Neural cell (in vitro differentiated cells): Measurements from ENCODE around the gene TMED8. TPM values are rescaled to one million over a fixed set of nuclear protein-coding genes. Genes with fewer than 3 reads are reported as not detected.

Experiments
- H2AFZ ChIP-seq: fragments of 200-600, 300-800 bp; sonication (generic), shearing (Covaris generic); 2 replicates; pipeline ENCODE4 v1.6.0; 2014; ENCODE audit warnings: low read depth, mild to moderate bottlenecking, antibody characterized with exemption, low read length, moderate library complexity
- H3F3A ChIP-seq: fragments of 200-600 bp; shearing (Covaris generic); 2 replicates; pipeline ENCODE4 v1.6.1; 2016; ENCODE audit warnings: mild to moderate bottlenecking, moderate library complexity, mixed read lengths, antibody characterized with exemption, low read length; ENCODE audit not compliant: insufficient read depth, poor library complexity, severe bottlenecking
- H3K27ac ChIP-seq: fragments of 200-600, 300-800 bp; sonication (generic), shearing (Covaris generic); 2 replicates; pipeline ENCODE4 v1.5.1; 2014; ENCODE audit warnings: mild to moderate bottlenecking, low read length, moderate library complexity
- H3K27me3 ChIP-seq: fragments of 300-800, 200-600 bp; sonication (generic), shearing (Covaris generic); 2 replicates; pipeline ENCODE4 v1.6.0; 2014; ENCODE audit warnings: mild to moderate bottlenecking, low read depth, low read length, moderate library complexity; ENCODE audit not compliant: insufficient read depth
- H3K36me3 ChIP-seq: fragments of 300-800, 200-600 bp; sonication (generic), shearing (Covaris generic); 2 replicates; pipeline ENCODE4 v1.5.1; 2014; ENCODE audit warnings: mild to moderate bottlenecking, antibody characterized with exemption, low read length, moderate library complexity; ENCODE audit not compliant: insufficient read depth
- H3K4me2 ChIP-seq: fragments of 300-800, 200-600 bp; sonication (generic), shearing (Covaris generic); 2 replicates; pipeline ENCODE4 v1.6.0; 2014; ENCODE audit warnings: mild to moderate bottlenecking, low read length
- H3K4me3 ChIP-seq: fragments of 300-800, 200-600 bp; sonication (generic), shearing (Covaris generic); 2 replicates; pipeline ENCODE4 v1.5.1; 2014; ENCODE audit warnings: mild to moderate bottlenecking, low read length, moderate library complexity
- H3K79me2 ChIP-seq: fragments of 200-600 bp; shearing (Covaris generic); replicated peaks from 2 replicates; pipeline ENCODE4 v1.6.0; 2014; ENCODE audit warnings: mild to moderate bottlenecking, low read length, moderate library complexity; ENCODE audit not compliant: insufficient read depth
- H3K9ac ChIP-seq: fragments of 300-800, 200-600 bp; sonication (generic), shearing (Covaris generic); 2 replicates; pipeline ENCODE4 v1.6.1; 2016; ENCODE audit warnings: mild to moderate bottlenecking, low read length, mixed read lengths
- H3K9me2 ChIP-seq: fragments of 200-600 bp; shearing (Covaris generic); 2 replicates; pipeline ENCODE4 v1.6.1; 2016; ENCODE audit warnings: mild to moderate bottlenecking, low read length, mixed read lengths; ENCODE audit not compliant: insufficient read depth
- H3K9me3 ChIP-seq: fragments of 200-600, 300-800 bp; sonication (generic), shearing (Covaris generic); 2 replicates; pipeline ENCODE4 v1.6.1; 2016; ENCODE audit warnings: mild to moderate bottlenecking, mixed run types, low read length, moderate library complexity, mixed read lengths
- H4K20me1 ChIP-seq: fragments of 200-600 bp; shearing (Covaris generic); 2 replicates; pipeline ENCODE4 v1.6.1; 2016; ENCODE audit warnings: mild to moderate bottlenecking, mixed run types; ENCODE audit not compliant: insufficient read depth
- CTCF ChIP-seq: fragments of 450-650 bp; IDR thresholded peaks from 2 replicates; pipeline ENCODE4 v1.5.1; 2014; ENCODE audit warnings: antibody characterized with exemption, mild to moderate bottlenecking, moderate library complexity; ENCODE audit not compliant: poor library complexity, severe bottlenecking
- EP300 ChIP-seq: fragments of 450-650 bp; conservative IDR thresholded peaks from 2 replicates; pipeline ENCODE4 v1.6.1; 2014; ENCODE audit warnings: antibody characterized with exemption, mild to moderate bottlenecking, moderate library complexity; ENCODE audit not compliant: poor library complexity, severe bottlenecking
- EZH2 ChIP-seq: fragments of 200-600, 300-800 bp; shearing (Covaris generic), sonication (generic); IDR thresholded peaks from 2 replicates; pipeline ENCODE4 v1.6.1; 2014; ENCODE audit warnings: antibody characterized with exemption, low read length, borderline replicate concordance, mild to moderate bottlenecking; ENCODE audit not compliant: insufficient read depth, poor library complexity, severe bottlenecking
- MXI1 ChIP-seq: fragments of 450-650 bp; conservative IDR thresholded peaks from 2 replicates; pipeline ENCODE4 v1.6.1; 2014; ENCODE audit warnings: antibody characterized with exemption, mild to moderate bottlenecking; ENCODE audit not compliant: poor library complexity, severe bottlenecking
- POLR2AphosphoS5 ChIP-seq: IDR thresholded peaks from 2 replicates; pipeline ENCODE4 v1.6.1; 2012
- RAD21 ChIP-seq: fragments of 450-650 bp; conservative IDR thresholded peaks from 2 replicates; pipeline ENCODE4 v1.6.1; 2014; ENCODE audit warnings: antibody characterized with exemption, mild to moderate bottlenecking, moderate library complexity
- SMC3 ChIP-seq: fragments of 450-650 bp; conservative IDR thresholded peaks from 2 replicates; pipeline ENCODE4 v1.6.1; 2014; ENCODE audit warnings: antibody characterized with exemption, mild to moderate bottlenecking, moderate library complexity; ENCODE audit not compliant: poor library complexity
- TAF1 ChIP-seq: IDR thresholded peaks from 2 replicates; pipeline ENCODE4 v1.6.1; 2012; ENCODE audit warnings: low read depth
- polyA plus RNA-seq: library from polyadenylated mRNA; depleted of rRNA; stranded (reverse); fragments of >200 nt; gene quantifications from 2 replicates; pipeline ENCODE4 v1.2.3, GENCODE V29; 2014
- TF ChIP-seq, protein P1 (sequence below): IDR thresholded peaks from 2 replicates; pipeline ENCODE4 v1.6.1; 2012; ENCODE audit warnings: borderline replicate concordance

The TMED8 gene
- polyA plus RNA-seq, 1 donor from 2014 or later, result 16.5 TPM

GRCh38 chr14:77335576-77335975 lies 41.3 kb downstream of the TMED8 start:
- Histone ChIP-seq H2AFZ (no peak overlapping the region), H3K79me2 (no peaks in the 10 kb centered on the region), H3K9me2 (no peaks in the 10 kb centered on the region), H3K4me2 (no peak overlapping the region), H3K36me3 (no peaks in the 10 kb centered on the region), H3K4me3 (no peak overlapping the region), H3K9me3 (no peaks in the 10 kb centered on the region), H3K27ac (no peak overlapping the region), H3F3A (no peaks in the 10 kb centered on the region), H3K9ac (no peak overlapping the region), H4K20me1 (no peaks in the 10 kb centered on the region), H3K27me3 (no peaks in the 10 kb centered on the region)
- TF ChIP-seq RAD21 (no peak), MXI1 (no peak), EP300 (no peak), SMC3 (no peak), POLR2AphosphoS5 (no peak), EZH2 (no peak), CTCF (no peak), TAF1 (no peak)
- TF ChIP-seq, protein P1, sequence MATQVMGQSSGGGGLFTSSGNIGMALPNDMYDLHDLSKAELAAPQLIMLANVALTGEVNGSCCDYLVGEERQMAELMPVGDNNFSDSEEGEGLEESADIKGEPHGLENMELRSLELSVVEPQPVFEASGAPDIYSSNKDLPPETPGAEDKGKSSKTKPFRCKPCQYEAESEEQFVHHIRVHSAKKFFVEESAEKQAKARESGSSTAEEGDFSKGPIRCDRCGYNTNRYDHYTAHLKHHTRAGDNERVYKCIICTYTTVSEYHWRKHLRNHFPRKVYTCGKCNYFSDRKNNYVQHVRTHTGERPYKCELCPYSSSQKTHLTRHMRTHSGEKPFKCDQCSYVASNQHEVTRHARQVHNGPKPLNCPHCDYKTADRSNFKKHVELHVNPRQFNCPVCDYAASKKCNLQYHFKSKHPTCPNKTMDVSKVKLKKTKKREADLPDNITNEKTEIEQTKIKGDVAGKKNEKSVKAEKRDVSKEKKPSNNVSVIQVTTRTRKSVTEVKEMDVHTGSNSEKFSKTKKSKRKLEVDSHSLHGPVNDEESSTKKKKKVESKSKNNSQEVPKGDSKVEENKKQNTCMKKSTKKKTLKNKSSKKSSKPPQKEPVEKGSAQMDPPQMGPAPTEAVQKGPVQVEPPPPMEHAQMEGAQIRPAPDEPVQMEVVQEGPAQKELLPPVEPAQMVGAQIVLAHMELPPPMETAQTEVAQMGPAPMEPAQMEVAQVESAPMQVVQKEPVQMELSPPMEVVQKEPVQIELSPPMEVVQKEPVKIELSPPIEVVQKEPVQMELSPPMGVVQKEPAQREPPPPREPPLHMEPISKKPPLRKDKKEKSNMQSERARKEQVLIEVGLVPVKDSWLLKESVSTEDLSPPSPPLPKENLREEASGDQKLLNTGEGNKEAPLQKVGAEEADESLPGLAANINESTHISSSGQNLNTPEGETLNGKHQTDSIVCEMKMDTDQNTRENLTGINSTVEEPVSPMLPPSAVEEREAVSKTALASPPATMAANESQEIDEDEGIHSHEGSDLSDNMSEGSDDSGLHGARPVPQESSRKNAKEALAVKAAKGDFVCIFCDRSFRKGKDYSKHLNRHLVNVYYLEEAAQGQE, result no peak

DNA sequence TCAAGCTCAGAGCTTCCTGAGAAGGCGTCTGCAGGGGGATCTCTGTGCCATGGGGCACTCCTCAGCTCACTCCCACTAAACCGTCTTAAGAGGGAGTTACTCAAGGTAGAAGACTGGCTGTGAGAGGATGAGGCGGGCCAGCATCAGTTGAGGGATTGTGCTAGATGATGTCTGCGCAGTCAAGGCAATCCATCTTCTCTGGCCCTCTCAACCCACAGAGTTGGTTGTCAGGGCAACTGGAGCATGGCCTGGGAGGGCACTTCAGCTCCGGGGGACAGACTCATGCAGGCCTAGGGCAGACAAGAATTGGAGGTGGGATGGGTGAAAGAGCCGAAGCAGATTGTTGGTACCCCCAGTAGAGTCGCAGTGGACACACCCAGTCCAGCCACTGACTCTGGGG lies 47.0 kb downstream of the TMED8 start:
- no peaks in the 10 kb centered on the region for H3K36me3 ChIP-seq
- H3K27ac ChIP-seq, result no peak overlapping the region
- no peaks in the 10 kb centered on the region for H3F3A ChIP-seq
- H3K27me3 ChIP-seq, result no peaks in the 10 kb centered on the region
- H4K20me1 ChIP-seq, result no peaks in the 10 kb centered on the region
- H3K9me2 ChIP-seq, result no peaks in the 10 kb centered on the region
- H2AFZ ChIP-seq, result no peak overlapping the region
- TF ChIP-seq MXI1 (no peak), RAD21 (no peak), TAF1 (no peak), EP300 (no peak), CTCF (no peak), EZH2 (no peak), POLR2AphosphoS5 (no peak), SMC3 (no peak)
- TF ChIP-seq, protein P1, result no peak
- H3K4me2 ChIP-seq, result no peak overlapping the region
- H3K79me2 ChIP-seq, result no peaks in the 10 kb centered on the region
- no peak overlapping the region for H3K9ac ChIP-seq
- H3K9me3 ChIP-seq, result no peaks in the 10 kb centered on the region
- no peak overlapping the region for H3K4me3 ChIP-seq
